Stimulated activated CD8-positive, alpha-beta memory T cell treated with anti-CD3 and anti-CD28 coated beads, Interleukin-15, amount 100 ng/mL, for 4 hours (primary cell): ENCODE measurements around the gene DUSP28.
A peak's percentile ranks its signal among the peaks of the same experiment; 100 is the strongest.

Experiments used
- DNase-seq, 2 donors: peaks; one replicate each; pipeline ENCODE4 v3.0.0-alpha.2; 2020; ENCODE audit warnings: low read depth in 2 of 2

DUSP28 gene

GRCh38 chr2:240586198-240586918 lies 26.2 kb downstream of the DUSP28 start, which contains the start of gene CAPN10:
TSS of gene CAPN10 (plus strand) at chr2:240586734. CDS start at chr2:240586912, 178 bp downstream.
- peak; percentile 94 to 95 for DNase-seq

GRCh38 chr2:240586919-240587800 lies 27.0 kb downstream of the DUSP28 start:
- DNase-seq, result peak in 1 of 2 donors; percentile 29

- DNase-seq, result no peak
Measured at GRCh38 chr2:240588006-240588655, 28.0 kb downstream of the DUSP28 start.

GRCh38 chr2:240588669-240589068 lies 28.5 kb downstream of the DUSP28 start:
- no peak for DNase-seq

GRCh38 chr2:240589375-240589774 lies 29.2 kb downstream of the DUSP28 start:
- no peak for DNase-seq

GRCh38 chr2:240589850-240590525 lies 29.8 kb downstream of the DUSP28 start:
- no peak for DNase-seq

- DNase-seq, result no peak
Measured at GRCh38 chr2:240590681-240591111, 30.5 kb downstream of the DUSP28 start.

- DNase-seq, result no peak
Measured at GRCh38 chr2:240591226-240591625, 31.1 kb downstream of the DUSP28 start.

GRCh38 chr2:240591784-240592183 lies 31.6 kb downstream of the DUSP28 start:
- no peak for DNase-seq

- DNase-seq, result no peak
Measured at GRCh38 chr2:240593026-240593702, 33.0 kb downstream of the DUSP28 start.

- no peak for DNase-seq
Measured at GRCh38 chr2:240593703-240594451, 33.7 kb downstream of the DUSP28 start.

- DNase-seq, result no peak
Measured at GRCh38 chr2:240594511-240595380, 34.6 kb downstream of the DUSP28 start.

- no peak for DNase-seq
Measured at GRCh38 chr2:240595381-240596079, 35.4 kb downstream of the DUSP28 start.

- DNase-seq, result no peak
Measured at GRCh38 chr2:240596080-240596460, 35.9 kb downstream of the DUSP28 start.

- no peak for DNase-seq
Measured at GRCh38 chr2:240596491-240596931, 36.4 kb downstream of the DUSP28 start.

- DNase-seq, result no peak
Measured at GRCh38 chr2:240597054-240597418, 36.9 kb downstream of the DUSP28 start.

- DNase-seq, result no peak
Measured at GRCh38 chr2:240597419-240598181, 37.4 kb downstream of the DUSP28 start.

GRCh38 chr2:240598311-240598911 lies 38.3 kb downstream of the DUSP28 start:
- no peak for DNase-seq
